IMR-90 (cell line): Measurements from ENCODE around the gene ALDH3B2. TPM values are rescaled to one million over a fixed set of nuclear protein-coding genes. Genes with fewer than 3 reads are reported as not detected.

Experiments
- ATAC-seq: fragments of 200-7000 bp; cut with Tn5 transposase; 2 replicates; pipeline ENCODE4 v1.9.1; 2020; ENCODE audit warnings: low read depth, mild to moderate bottlenecking, moderate library complexity
- BruUV-seq: library from RNA; stranded (reverse); fragments of 400-500 nt; replicated peaks from 2 replicates; lab custom pipeline; 2021; lab: Mats Ljungman, UMichigan
- CTCF ChIA-PET: fragments of 300-600 bp; formaldehyde crosslinking; extraction: SDS; loops from one replicate; lab custom pipeline; 2021; ENCODE audit warnings: antibody characterized with exemption; lab: Yijun Ruan, JAX
- POLR2A ChIA-PET: fragments of 300-600 bp; sonication (Branson Sonifier 250); formaldehyde crosslinking; loops from one replicate; lab custom pipeline; 2022; ENCODE audit warnings: antibody characterized with exemption; ENCODE audit not compliant: unreplicated experiment; lab: Charles Lee
- DNase-seq: peaks from one replicate; pipeline ENCODE4 v3.0.0; 2013
- H2AFZ ChIP-seq: replicated peaks from 2 replicates; pipeline ENCODE3; 2013; ENCODE audit warnings: low read length, mild to moderate bottlenecking; ENCODE audit not compliant: poor library complexity
- H2AK5ac ChIP-seq: 2 replicates; pipeline ENCODE4 v1.6.1; 2013; ENCODE audit warnings: low read depth, low read length, inconsistent platforms
- H2AK9ac ChIP-seq: replicated peaks from 2 replicates; pipeline ENCODE3; 2013; ENCODE audit warnings: mild to moderate bottlenecking, low read depth, low read length, moderate library complexity; ENCODE audit not compliant: poor library complexity
- H2BK120ac ChIP-seq: 2 replicates; pipeline ENCODE4 v1.6.1; 2013; ENCODE audit warnings: low read depth, low read length, inconsistent platforms
- H2BK15ac ChIP-seq: 3 replicates; pipeline ENCODE4 v1.6.1; 2013; ENCODE audit warnings: low read depth, low read length, inconsistent platforms
- H2BK20ac ChIP-seq: 2 replicates; pipeline ENCODE4 v1.6.1; 2013; ENCODE audit warnings: low read depth, mild to moderate bottlenecking, inconsistent platforms, low read length, moderate library complexity
- H2BK5ac ChIP-seq: 2 replicates; pipeline ENCODE4 v1.6.1; 2013; ENCODE audit warnings: mild to moderate bottlenecking, low read depth, low read length, inconsistent platforms; ENCODE audit not compliant: poor library complexity, severe bottlenecking
- H3K14ac ChIP-seq: replicated peaks from 2 replicates; pipeline ENCODE4 v1.6.1; 2013; ENCODE audit warnings: low read depth, low read length, inconsistent platforms
- H3K18ac ChIP-seq: 2 replicates; pipeline ENCODE4 v1.6.1; 2013; ENCODE audit warnings: low read depth, low read length, control low read depth
- H3K23ac ChIP-seq: 2 replicates; pipeline ENCODE4 v1.6.1; 2013; ENCODE audit warnings: low read depth, low read length, inconsistent platforms
- H3K27ac ChIP-seq: 2 replicates; pipeline ENCODE4 v1.5.1; 2013; ENCODE audit warnings: mild to moderate bottlenecking, control low read depth, low read length; ENCODE audit not compliant: insufficient read depth
- H3K27me3 ChIP-seq: 2 replicates; pipeline ENCODE4 v1.6.1; 2013; ENCODE audit warnings: low read length; ENCODE audit not compliant: control insufficient read depth, insufficient read depth
- H3K36me3 ChIP-seq: 2 replicates; pipeline ENCODE4 v1.6.1; 2013; ENCODE audit warnings: low read length, mixed read lengths; ENCODE audit not compliant: control insufficient read depth, insufficient read depth
- H3K4ac ChIP-seq: 2 replicates; pipeline ENCODE4 v1.6.1; 2013; ENCODE audit warnings: low read depth, low read length, inconsistent platforms
- H3K4me1 ChIP-seq: 2 replicates; pipeline ENCODE4 v1.6.1; 2013; ENCODE audit warnings: low read length, mixed read lengths; ENCODE audit not compliant: control insufficient read depth, insufficient read depth
- H3K4me2 ChIP-seq: 2 replicates; pipeline ENCODE4 v1.6.1; 2013; ENCODE audit warnings: low read depth, mild to moderate bottlenecking, control low read depth, low read length, moderate library complexity
- H3K4me3 ChIP-seq: 2 replicates; pipeline ENCODE4 v1.5.1; 2013; ENCODE audit warnings: low read depth, mild to moderate bottlenecking, control low read depth, low read length, moderate library complexity; ENCODE audit not compliant: insufficient read depth
- H3K56ac ChIP-seq: 2 replicates; pipeline ENCODE4 v1.6.1; 2013; ENCODE audit warnings: low read length, inconsistent platforms; ENCODE audit not compliant: insufficient read depth; ENCODE audit errors: extremely low read depth
- H3K79me1 ChIP-seq, 2 experiments: 2 replicates each; pipeline ENCODE4 v1.6.1; 2013; ENCODE audit warnings: low read length in 2 of 2, inconsistent platforms in 1 of 2, low read depth in 1 of 2
- H3K9ac ChIP-seq: 2 replicates; pipeline ENCODE4 v1.6.1; 2013; ENCODE audit warnings: low read depth, low read length, control low read depth
- H3K9me1 ChIP-seq: 2 replicates; pipeline ENCODE4 v1.6.1; 2013; ENCODE audit warnings: low read length, inconsistent platforms; ENCODE audit not compliant: insufficient read depth
- H3K9me3 ChIP-seq: 2 replicates; pipeline ENCODE4 v1.6.1; 2013; ENCODE audit warnings: low read length; ENCODE audit not compliant: control insufficient read depth, insufficient read depth
- H4K20me1 ChIP-seq: 2 replicates; pipeline ENCODE4 v1.6.1; 2013; ENCODE audit warnings: low read length, inconsistent platforms; ENCODE audit not compliant: insufficient read depth
- H4K5ac ChIP-seq: 2 replicates; pipeline ENCODE4 v1.6.1; 2013; ENCODE audit warnings: mild to moderate bottlenecking, low read depth, low read length, control low read depth
- H4K8ac ChIP-seq, 2 experiments: 2 replicates each; pipeline ENCODE4 v1.6.1; 2013; ENCODE audit warnings: low read depth in 2 of 2, low read length in 2 of 2, control low read depth in 1 of 2, inconsistent platforms in 1 of 2
- H4K91ac ChIP-seq: 2 replicates; pipeline ENCODE4 v1.6.1; 2013; ENCODE audit warnings: low read depth, low read length, inconsistent platforms; ENCODE audit not compliant: insufficient read depth
- CEBPB ChIP-seq: IDR thresholded peaks from 2 replicates; pipeline ENCODE4 v1.6.1; 2012; ENCODE audit warnings: low read depth, low read length, improper control_type of control experiment
- ELK1 ChIP-seq: fragments of 150-350 bp; IDR thresholded peaks from 2 replicates; pipeline ENCODE4 v1.6.1; 2016; ENCODE audit warnings: low read depth, mild to moderate bottlenecking, low read length, moderate library complexity, borderline replicate concordance
- POLR2A ChIP-seq: IDR thresholded peaks from 2 replicates; pipeline ENCODE4 v1.6.1; 2012; ENCODE audit warnings: mild to moderate bottlenecking, low read depth, low read length
- RAD21 ChIP-seq: IDR thresholded peaks from 2 replicates; pipeline ENCODE4 v1.6.1; 2012; ENCODE audit warnings: low read length, improper control_type of control experiment
- RFX5 ChIP-seq: IDR thresholded peaks from 2 replicates; pipeline ENCODE4 v1.8.0; 2012; ENCODE audit warnings: low read depth, mild to moderate bottlenecking, low read length, moderate library complexity
- WGBS, 2 experiments: methylation state at CpG; one replicate each; pipeline versions ENCODE4 v1.1.5 to v1.1.7; 2013; ENCODE audit warnings: missing lambda C conversion rate in 2 of 2; ENCODE audit not compliant: insufficient read length in 1 of 2; ENCODE audit errors: extremely low coverage in 2 of 2; 5-methylcytosine and 5-hydroxymethylcytosine counted together
- dilution Hi-C: fragments of 300-500 bp; cut with HindIII; formaldehyde crosslinking; loops from one replicate; pipeline ENCODE4 v1.14.3; 2018; ENCODE audit warnings: low sequenced_read_pairs; ENCODE audit not compliant: unreplicated experiment
- in situ Hi-C: fragments of 300-500 bp; cut with MboI; formaldehyde crosslinking; loops from 3 replicates; pipeline ENCODE4 v1.14.3; 2019; ENCODE audit warnings: low sequenced_read_pairs, inconsistent platforms, mixed read lengths
- intact Hi-C: fragments of 100-400 bp; cut with micrococcal nuclease; formaldehyde crosslinking; loops from 2 replicates; pipeline ENCODE4 v1.10.0; 2022
- polyA plus RNA-seq, 3 experiments: library from polyadenylated mRNA; depleted of rRNA; stranded (reverse); fragments of >200 nt; gene quantifications; 2 replicates each; pipeline ENCODE4 v1.2.3, GENCODE V29; 2012; ENCODE audit warnings: low replicate concordance in 1 of 3
- total RNA-seq: library from RNA; depleted of rRNA; stranded (reverse); fragments of >200 nt; gene quantifications from 2 replicates; pipeline ENCODE4 v1.2.3, GENCODE V29; 2012

The ALDH3B2 gene
- total and polyA plus RNA-seq, 2 of the 4 experiments (the other 2 are of a cell fraction): not detected

- intact Hi-C loops (no loop called here), dilution Hi-C loops (no loop called here), in situ Hi-C loops (no loop called here)
- no peaks in the 10 kb centered on the region for H3K9me3 ChIP-seq
- TF ChIP-seq CEBPB (no peak), ELK1 (no peak), RFX5 (no peak), RAD21 (no peak), POLR2A (no peak)
- H3K27ac ChIP-seq: no peak overlapping the region
- H3K4me3 ChIP-seq: no peak overlapping the region
- peaks cover 17% of the 10 kb centered on the region for H3K27me3 ChIP-seq
- no peak overlapping the region for H3K9ac ChIP-seq
- H4K91ac ChIP-seq: no peak overlapping the region
- no peak overlapping the region for H3K23ac ChIP-seq
- no peak overlapping the region for H3K18ac ChIP-seq
- no CpG with 5 or more reads among the region's 8 CpGs for WGBS, 2 experiments
- H2BK15ac ChIP-seq: no peak overlapping the region
- no peak overlapping the region for H3K56ac ChIP-seq
- no peak overlapping the region for H3K4me2 ChIP-seq
- H4K5ac ChIP-seq: no peak overlapping the region
- CTCF ChIA-PET: no interaction called here
- H2AFZ ChIP-seq: no peak overlapping the region
- DNase-seq (no peak), ATAC-seq (no peak)
- no peak overlapping the region for H2AK9ac ChIP-seq
- H2AK5ac ChIP-seq: no peak overlapping the region
- no peak overlapping the region for H2BK20ac ChIP-seq
- no peaks in the 10 kb centered on the region for H4K20me1 ChIP-seq
- no peak overlapping the region for H3K14ac ChIP-seq
- no peak overlapping the region for H2BK5ac ChIP-seq
- no peaks in the 10 kb centered on the region for H3K79me1 ChIP-seq
- no peak overlapping the region for H2BK120ac ChIP-seq
- no peaks in the 10 kb centered on the region for H3K9me1 ChIP-seq
- POLR2A ChIA-PET: no interaction called here
- no TSS peak for BruUV-seq
- H3K4me1 ChIP-seq: no peaks in the 10 kb centered on the region
- no peak overlapping the region for H3K4ac ChIP-seq
- no peak overlapping the region for H4K8ac ChIP-seq
- no peaks in the 10 kb centered on the region for H3K36me3 ChIP-seq
Observed at GRCh38 chr11:67673902-67674301, 521 bp downstream of the ALDH3B2 start.
